Smooth muscle cell (in vitro differentiated cells): Measurements from ENCODE around the gene LHX2. TPM values are rescaled to one million over a fixed set of nuclear protein-coding genes. Genes with fewer than 3 reads are reported as not detected.

Source experiments
- DNase-seq: peaks from one replicate; lab custom pipeline; 2025; ENCODE audit not compliant: unreplicated experiment; lab: John Stamatoyannopoulos, UW
- H2AFZ ChIP-seq: fragments of 200-600 bp; sonication (generic); 2 replicates; pipeline ENCODE4 v1.6.0; 2016; ENCODE audit warnings: antibody characterized with exemption, low read depth, mild to moderate bottlenecking
- H3F3A ChIP-seq: fragments of 200-600 bp; sonication (generic); 2 replicates; pipeline ENCODE4 v1.6.0; 2017; ENCODE audit warnings: antibody characterized with exemption, low read depth
- H3K27ac ChIP-seq: fragments of 200-600 bp; sonication (generic); 2 replicates; pipeline ENCODE4 v1.5.1; 2016; ENCODE audit warnings: low read depth, mild to moderate bottlenecking
- H3K27me3 ChIP-seq: fragments of 200-600 bp; sonication (generic); 2 replicates; pipeline ENCODE4 v1.6.1; 2016; ENCODE audit warnings: low read depth, mild to moderate bottlenecking
- H3K36me3 ChIP-seq: fragments of 200-600 bp; sonication (generic); 2 replicates; pipeline ENCODE4 v1.5.1; 2016; ENCODE audit warnings: low read depth
- H3K4me1 ChIP-seq: fragments of 200-600 bp; sonication (generic); 2 replicates; pipeline ENCODE4 v1.5.1; 2016; ENCODE audit warnings: low read depth
- H3K4me2 ChIP-seq: fragments of 200-600 bp; sonication (generic); 2 replicates; pipeline ENCODE4 v1.6.0; 2016; ENCODE audit warnings: mild to moderate bottlenecking
- H3K4me3 ChIP-seq: fragments of 200-600 bp; sonication (generic); 2 replicates; pipeline ENCODE4 v1.5.1; 2016; ENCODE audit warnings: mild to moderate bottlenecking
- H3K79me2 ChIP-seq: fragments of 200-600 bp; sonication (generic); 2 replicates; pipeline ENCODE4 v1.6.0; 2016; ENCODE audit warnings: low read depth, mild to moderate bottlenecking
- H3K9ac ChIP-seq: fragments of 200-600 bp; sonication (generic); 2 replicates; pipeline ENCODE4 v1.6.0; 2016; ENCODE audit warnings: low read depth
- H3K9me3 ChIP-seq: fragments of 200-600 bp; sonication (generic); replicated peaks from 2 replicates; pipeline ENCODE4 v1.5.1; 2016; ENCODE audit warnings: low read depth
- H4K20me1 ChIP-seq: fragments of 200-600 bp; sonication (generic); 2 replicates; pipeline ENCODE4 v1.6.0; 2016; ENCODE audit warnings: low read depth
- CTCF ChIP-seq: fragments of 200-600 bp; sonication (generic); IDR thresholded peaks from 2 replicates; pipeline ENCODE4 v1.5.1; 2017; ENCODE audit warnings: borderline replicate concordance, mild to moderate bottlenecking, antibody characterized with exemption; ENCODE audit not compliant: insufficient read depth, poor library complexity, severe bottlenecking
- WGBS: methylation state at CpG from one replicate; pipeline ENCODE4 v1.1.7; 2016; ENCODE audit warnings: low lambda C conversion rate; 5-methylcytosine and 5-hydroxymethylcytosine counted together
- polyA plus RNA-seq: library from polyadenylated mRNA; unstranded; fragments of >200 nt; fragmentation: Nextera tagmentation; extraction: Ambion mirVana; gene quantifications from 2 replicates; pipeline ENCODE4 v1.2.1, GENCODE V29; 2016
- total RNA-seq: library from RNA; depleted of rRNA; stranded (reverse); fragments of >200 nt; gene quantifications from 2 replicates; pipeline ENCODE4 v1.2.3, GENCODE V29; 2014

The LHX2 gene
- total and polyA plus RNA-seq, 2 experiments from 2014 or later, result not detected

DNA sequence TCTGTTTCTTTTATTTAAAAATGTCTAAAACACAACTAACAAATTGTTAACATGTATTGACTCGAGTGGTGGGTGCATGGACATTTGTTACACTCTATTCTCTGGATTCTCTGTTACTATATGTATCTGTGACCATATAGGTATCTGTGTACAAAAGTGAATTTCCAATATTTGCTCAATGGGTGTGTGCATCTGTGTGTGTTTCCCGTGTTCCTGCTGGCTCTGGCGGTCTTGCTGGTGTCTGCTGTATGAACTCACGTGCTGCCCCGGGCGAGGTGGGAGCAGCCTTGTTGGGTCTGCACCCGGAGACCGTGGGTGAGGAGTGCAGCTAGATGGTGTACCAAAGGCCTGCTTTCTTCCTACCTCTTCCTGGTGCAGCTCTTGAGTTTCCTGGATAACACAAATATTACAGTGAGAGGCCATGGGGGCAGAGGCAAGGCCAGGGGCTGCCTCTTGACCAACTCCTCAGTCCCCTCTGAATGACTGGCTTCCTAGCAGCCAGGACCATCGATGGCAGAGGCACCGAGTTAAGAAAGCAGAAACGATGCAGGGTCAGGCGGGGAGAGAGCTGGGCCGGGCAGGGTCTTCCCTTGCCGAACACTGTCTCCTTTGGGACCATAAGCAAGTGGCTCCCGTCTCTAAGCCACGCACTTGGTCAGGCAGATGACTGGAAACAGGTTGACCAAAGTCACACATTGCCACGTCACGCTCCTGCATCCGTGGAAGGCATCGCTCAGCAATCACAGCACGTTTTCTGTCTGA, 49.5 kb downstream of the LHX2 start:
- TF ChIP-seq CTCF, result no peak
- no peak overlapping the region for H3K4me2 ChIP-seq
- no peak for DNase-seq
- H3K9me3 ChIP-seq, result no peaks in the 10 kb centered on the region
- H2AFZ ChIP-seq, result no peak overlapping the region
- no peaks in the 10 kb centered on the region for H3K4me1 ChIP-seq
- H3K79me2 ChIP-seq, result no peaks in the 10 kb centered on the region
- no peak overlapping the region for H3K4me3 ChIP-seq
- peaks cover 32% of the 10 kb centered on the region for H3K27me3 ChIP-seq
- no peaks in the 10 kb centered on the region for H3F3A ChIP-seq
- H3K9ac ChIP-seq, result no peak overlapping the region
- 94% methylated on average over 21 of the region's 21 CpGs for WGBS
- H4K20me1 ChIP-seq, result no peaks in the 10 kb centered on the region
- no peak overlapping the region for H3K27ac ChIP-seq
- H3K36me3 ChIP-seq, result no peaks in the 10 kb centered on the region

DNA sequence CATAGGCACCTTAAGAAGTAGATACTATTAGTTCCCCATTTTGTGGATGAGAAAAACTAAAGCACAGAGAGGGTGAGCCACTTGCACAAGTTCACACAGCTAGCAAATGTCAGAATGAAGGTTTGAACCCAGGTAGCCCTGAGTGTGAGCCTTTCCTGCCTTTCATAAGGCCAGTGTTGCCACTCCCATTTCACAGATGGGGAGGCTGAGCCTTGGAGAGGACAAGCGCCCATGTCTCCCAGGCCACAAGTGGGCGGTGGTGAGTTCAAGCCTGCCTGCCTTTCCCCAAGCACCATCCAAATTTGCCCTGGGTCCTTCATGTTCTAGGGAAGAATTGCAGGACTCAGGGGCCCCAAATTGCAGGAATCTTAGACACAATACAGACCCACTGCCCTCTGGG, 50.6 kb downstream of the LHX2 start:
- no peak overlapping the region for H3K4me3 ChIP-seq
- peaks cover 32% of the 10 kb centered on the region for H3K27me3 ChIP-seq
- H2AFZ ChIP-seq, result no peak overlapping the region
- no peaks in the 10 kb centered on the region for H3K36me3 ChIP-seq
- DNase-seq, result no peak
- no peaks in the 10 kb centered on the region for H3F3A ChIP-seq
- H3K9me3 ChIP-seq, result no peaks in the 10 kb centered on the region
- H3K4me2 ChIP-seq, result no peak overlapping the region
- H3K4me1 ChIP-seq, result no peaks in the 10 kb centered on the region
- 94% methylated on average over 2 of the region's 2 CpGs for WGBS
- TF ChIP-seq CTCF, result no peak
- no peaks in the 10 kb centered on the region for H4K20me1 ChIP-seq
- no peaks in the 10 kb centered on the region for H3K79me2 ChIP-seq
- no peak overlapping the region for H3K27ac ChIP-seq
- H3K9ac ChIP-seq, result no peak overlapping the region

DNA sequence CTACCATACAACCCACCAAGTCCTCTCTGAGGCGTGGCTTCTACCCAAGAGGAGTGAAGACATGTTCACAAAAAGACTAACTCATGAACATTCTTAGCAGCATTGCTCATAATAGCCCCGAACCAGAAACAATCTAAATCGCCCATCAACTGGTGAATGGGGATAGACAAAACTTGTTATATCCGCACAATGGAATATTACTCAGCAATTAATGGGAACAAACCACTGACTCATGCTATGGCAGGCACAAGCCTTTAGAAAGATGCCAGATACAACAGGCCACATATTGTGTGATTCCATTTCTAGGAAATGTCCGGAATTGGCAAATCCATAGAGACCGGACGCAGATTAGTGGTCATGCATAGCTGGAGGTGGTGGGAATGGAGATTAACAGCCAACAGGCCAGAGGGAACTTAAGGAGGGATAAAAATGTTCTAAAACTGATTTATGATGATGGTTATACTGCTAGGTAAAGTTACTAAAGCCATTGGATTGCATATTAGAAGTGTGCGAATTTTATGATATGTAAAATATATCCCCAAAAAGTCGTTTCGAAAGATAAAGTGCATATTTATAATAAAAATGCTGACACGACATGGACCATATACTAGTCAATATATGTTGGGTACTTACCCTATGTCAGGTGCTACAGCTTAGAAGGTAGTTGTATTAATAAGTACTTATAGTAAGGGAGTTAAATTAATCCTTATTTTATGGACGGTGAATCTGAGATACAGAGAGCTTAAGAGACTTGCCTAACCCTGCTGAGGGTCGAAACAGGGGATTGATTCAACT, 55.4 kb downstream of the LHX2 start:
- Histone ChIP-seq H3K9ac (no peak overlapping the region), H3F3A (no peaks in the 10 kb centered on the region), H3K9me3 (no peaks in the 10 kb centered on the region), H3K4me1 (no peaks in the 10 kb centered on the region), H3K4me3 (no peak overlapping the region), H3K4me2 (no peak overlapping the region), H3K27me3 (peaks cover 7% of the 10 kb centered on the region), H3K27ac (no peak overlapping the region), H2AFZ (no peak overlapping the region), H4K20me1 (no peaks in the 10 kb centered on the region), H3K36me3 (no peaks in the 10 kb centered on the region), H3K79me2 (no peaks in the 10 kb centered on the region)
- no peak for DNase-seq
- WGBS, result 84% methylated on average over 13 of the region's 13 CpGs
- no peak for TF ChIP-seq CTCF
